Motor neuron (in vitro differentiated cells): ENCODE data around the gene MAP7. TPM values are rescaled to one million over a fixed set of nuclear protein-coding genes. Genes with fewer than 3 reads are reported as not detected.
"Not testable (repeated sequence)": the region's sequence is repeated elsewhere in the genome, so short reads cannot be mapped to it uniquely, and the experiment has no call there.

Source experiments
- ATAC-seq, 8 experiments: fragments of 200-7000 bp; cut with Tn5 transposase; replicated peaks in 6 of 8; 2 replicates each; pipeline ENCODE4 v1.8.0; 2021; ENCODE audit warnings: mild to moderate bottlenecking in 8 of 8, moderate library complexity in 8 of 8
- H3K27ac ChIP-seq, 2 donors: fragments of 250-450 bp; sonication (Bioruptor Pico); 2 replicates each; pipeline ENCODE4 v1.9.0; 2021; ENCODE audit warnings: antibody characterized with exemption in 2 of 2, mild to moderate bottlenecking in 2 of 2, moderate library complexity in 1 of 2
- H3K4me1 ChIP-seq, 2 donors: fragments of 250-450 bp; sonication (Bioruptor Pico); replicated peaks in 1 of 2; 2 replicates each; pipeline ENCODE4 v1.6.1; 2021; ENCODE audit warnings: antibody characterized with exemption in 2 of 2, mild to moderate bottlenecking in 2 of 2, moderate library complexity in 1 of 2
- H3K4me3 ChIP-seq, 5 donors: fragments of 250-450 bp; sonication (Bioruptor Pico); 2 replicates each; pipeline ENCODE4 v1.9.0; 2021; ENCODE audit warnings: antibody characterized with exemption in 5 of 5, mild to moderate bottlenecking in 5 of 5, moderate library complexity in 4 of 5
- WGBS, 10 experiments: fragments of 450-650 bp; shearing (Covaris generic); methylation state at CpG; one replicate each; pipeline ENCODE4 v1.0.0; 2022; 5-methylcytosine and 5-hydroxymethylcytosine counted together
- in situ Hi-C, 9 experiments: fragments of 400-800 bp; cut with MboI; loops; one replicate each; pipeline ENCODE4 v1.15.0; 2021; ENCODE audit warnings: low sequenced_read_pairs in 9 of 9, low pct_unique_long_range_greater_than_20kb in 2 of 9; ENCODE audit not compliant: unreplicated experiment in 9 of 9
- total RNA-seq, 8 experiments: library from RNA; unstranded; fragments of 300-600 nt; gene quantifications; 2 replicates each; pipeline versions ENCODE4 v1.2.3 to v1.2.4, GENCODE V29; 2022

Gene MAP7
- total RNA-seq, 8 experiments from 2014 or later: 2.9 to 34.2 (median 12.3) TPM

DNA sequence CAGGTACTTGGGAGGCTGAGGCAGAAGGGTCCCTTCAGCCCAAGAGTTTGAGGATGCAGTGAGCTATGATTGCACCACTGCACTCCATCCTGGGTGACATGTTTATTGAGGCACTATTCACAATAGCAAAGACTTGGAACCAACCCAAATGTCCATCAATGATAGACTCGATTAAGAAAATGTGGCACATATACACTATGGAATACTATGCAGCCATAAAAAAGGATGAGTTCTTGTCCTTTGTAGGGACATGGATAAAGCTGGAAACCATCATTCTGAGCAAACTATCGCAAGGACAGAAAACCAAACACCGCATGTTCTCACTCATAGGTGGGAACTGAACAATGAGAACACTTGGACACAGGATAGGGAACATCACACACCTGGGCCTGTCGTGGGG is 149.0 kb downstream of the MAP7 start:
- H3K27ac ChIP-seq, ATAC-seq, in situ Hi-C loops, H3K4me3 ChIP-seq: not testable (repeated sequence)
- WGBS, 10 experiments: 80 to 100% (median 100%) methylated on average over 1 of the region's 4 CpGs; no CpG with 5 or more reads in 7 of the 10 experiments
- peaks cover 7 to 16% of the 10 kb centered on the region in 2 donors for H3K4me1 ChIP-seq

DNA sequence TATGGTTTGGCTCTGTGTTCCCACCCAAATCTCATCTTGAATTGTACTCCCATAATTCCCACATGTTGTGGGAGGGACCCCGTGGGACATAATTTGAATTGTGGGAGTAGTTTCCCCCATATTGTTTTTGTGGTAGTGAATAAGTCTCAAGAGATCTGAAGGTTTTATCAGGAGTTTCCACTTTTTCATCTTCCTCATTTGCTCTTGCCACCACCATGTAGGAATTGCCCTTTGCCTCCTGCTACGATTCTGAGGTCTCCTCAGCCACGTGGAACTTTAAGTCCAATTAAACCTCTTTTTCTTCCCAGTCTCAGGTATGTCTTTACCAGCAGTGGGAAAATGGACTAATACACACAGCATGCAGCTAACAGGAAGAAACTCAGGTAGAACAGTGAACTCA is 151.8 kb downstream of the MAP7 start:
- WGBS, 10 experiments: 40 to 100% (median 84%) methylated on average over 1 to 3 of the region's 3 CpGs; no CpG with 5 or more reads in 4 of the 10 experiments
- no peak overlapping the region for H3K4me3 ChIP-seq
- in situ Hi-C loops: no loop called here
- H3K27ac ChIP-seq: no peak overlapping the region
- peaks cover 7 to 9% of the 10 kb centered on the region in 2 donors for H3K4me1 ChIP-seq
- ATAC-seq: no peak

DNA sequence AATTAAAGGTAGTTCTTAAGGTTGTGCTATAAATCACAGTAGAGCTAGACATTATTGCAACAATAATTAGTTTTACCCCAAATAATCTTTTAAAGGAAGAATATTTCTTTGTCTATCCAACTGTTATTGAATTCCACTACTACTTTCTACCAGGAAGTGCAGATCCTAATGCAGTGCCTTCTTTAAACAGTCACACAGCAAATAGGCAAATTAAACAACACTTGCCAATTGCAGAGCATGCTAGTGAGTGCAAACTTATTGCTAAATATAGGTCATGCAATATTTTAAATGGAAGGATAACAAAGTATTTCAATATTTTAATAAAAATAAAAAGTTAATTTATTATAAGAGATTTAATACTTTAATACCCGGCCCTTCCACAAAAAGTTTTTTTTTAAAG is 153.3 kb downstream of the MAP7 start:
- in situ Hi-C loops: no loop called here
- Histone ChIP-seq H3K4me1 (no peaks in the 10 kb centered on the region), H3K27ac (no peak overlapping the region), H3K4me3 (no peak overlapping the region)
- WGBS, 10 experiments: 50 to 100% (median 97%) methylated on average over 1 of the region's 1 CpG; no CpG with 5 or more reads in 2 of the 10 experiments
- no peak for ATAC-seq

DNA sequence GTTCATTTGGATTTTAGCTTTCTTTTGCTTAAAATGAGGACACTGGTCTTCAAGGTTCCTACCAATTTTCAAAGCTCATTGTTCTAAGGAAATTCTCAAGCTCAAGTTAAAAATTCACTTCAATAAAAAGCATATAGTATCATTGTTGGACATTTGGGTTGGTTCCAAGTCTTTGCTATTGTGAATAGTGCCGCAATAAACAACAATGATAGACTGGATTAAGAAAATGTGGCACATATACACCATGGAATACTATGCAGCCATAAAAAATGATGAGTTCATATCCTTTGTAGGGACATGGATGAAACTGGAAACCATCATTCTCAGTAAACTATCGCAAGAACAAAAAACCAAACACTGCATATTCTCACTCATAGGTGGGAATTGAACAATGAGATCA is 159.3 kb downstream of the MAP7 start:
- in situ Hi-C loops, H3K4me1 ChIP-seq, H3K4me3 ChIP-seq, ATAC-seq, H3K27ac ChIP-seq: not testable (repeated sequence)
- 83 to 100% (median 93%) methylated on average over 1 of the region's 2 CpGs; no CpG with 5 or more reads in 6 of the 10 experiments for WGBS, 10 experiments

DNA sequence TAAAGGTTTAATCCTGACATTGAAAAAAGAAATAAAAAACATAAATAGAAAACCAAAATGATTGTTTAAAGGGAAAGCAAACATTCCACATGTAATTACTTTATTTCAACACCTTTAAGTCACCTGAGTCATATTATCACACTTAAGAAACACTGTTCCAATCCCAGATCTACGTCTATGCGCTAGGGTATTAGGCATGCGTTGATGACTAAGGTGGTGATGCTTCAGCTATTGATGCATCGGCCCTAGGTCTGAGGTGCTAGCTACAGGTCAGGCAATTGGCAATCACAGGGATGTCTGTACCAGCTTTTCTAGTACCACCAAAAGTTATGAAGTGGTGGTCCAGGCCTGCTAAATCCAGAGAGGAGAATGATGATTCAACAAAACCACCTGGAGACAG is 162.9 kb downstream of the MAP7 start:
- no peak overlapping the region for H3K4me3 ChIP-seq
- no peaks in the 10 kb centered on the region for H3K4me1 ChIP-seq
- H3K27ac ChIP-seq: no peak overlapping the region
- 78 to 100% (median 92%) methylated on average over 2 to 4 of the region's 4 CpGs; no CpG with 5 or more reads in 1 of the 10 experiments for WGBS, 10 experiments
- ATAC-seq: no peak
- in situ Hi-C loops: no loop called here

DNA sequence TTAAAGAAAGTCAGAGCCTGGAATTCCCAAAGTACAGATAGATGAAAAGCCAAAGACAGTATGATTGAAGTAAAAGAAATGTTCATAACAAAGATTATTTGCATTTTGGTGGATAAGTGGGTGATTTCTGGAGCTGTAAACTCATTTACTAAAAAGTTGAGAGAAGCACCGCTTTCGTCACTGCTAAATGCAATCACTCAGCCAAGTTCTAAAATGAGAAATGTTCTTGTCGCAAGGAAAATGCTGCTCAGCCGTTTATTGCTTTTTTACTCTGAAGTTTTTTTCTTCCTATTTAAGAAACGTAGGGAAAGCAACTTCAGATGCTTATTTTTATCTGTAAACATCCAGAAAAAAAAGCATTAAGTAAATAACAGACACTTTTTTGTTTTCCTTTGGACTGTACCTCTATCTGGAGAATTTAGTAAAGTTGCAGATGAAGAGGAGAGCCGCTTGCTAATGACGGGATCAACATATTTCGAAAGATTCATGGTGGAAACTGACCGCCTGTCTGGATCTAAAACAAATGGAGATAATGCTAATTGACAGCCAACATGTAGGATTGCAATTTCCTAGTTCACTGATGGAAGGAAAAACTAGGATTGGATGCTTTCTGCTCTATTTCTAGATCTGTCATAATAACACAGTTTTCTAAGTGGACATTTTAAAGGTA is 166.8 kb downstream of the MAP7 start:
- H3K4me1 ChIP-seq: no peaks in the 10 kb centered on the region
- in situ Hi-C loops: no loop called here
- whole genome bisulfite sequencing, 10 experiments: 0 to 100% (median 47%) methylated on average over 1 to 9 of the region's 9 CpGs
- H3K4me3 ChIP-seq: no peak overlapping the region
- H3K27ac ChIP-seq: no peak overlapping the region
- ATAC-seq: peak in 3 of 8 experiments; percentile 73 to 77 (median 77)

DNA sequence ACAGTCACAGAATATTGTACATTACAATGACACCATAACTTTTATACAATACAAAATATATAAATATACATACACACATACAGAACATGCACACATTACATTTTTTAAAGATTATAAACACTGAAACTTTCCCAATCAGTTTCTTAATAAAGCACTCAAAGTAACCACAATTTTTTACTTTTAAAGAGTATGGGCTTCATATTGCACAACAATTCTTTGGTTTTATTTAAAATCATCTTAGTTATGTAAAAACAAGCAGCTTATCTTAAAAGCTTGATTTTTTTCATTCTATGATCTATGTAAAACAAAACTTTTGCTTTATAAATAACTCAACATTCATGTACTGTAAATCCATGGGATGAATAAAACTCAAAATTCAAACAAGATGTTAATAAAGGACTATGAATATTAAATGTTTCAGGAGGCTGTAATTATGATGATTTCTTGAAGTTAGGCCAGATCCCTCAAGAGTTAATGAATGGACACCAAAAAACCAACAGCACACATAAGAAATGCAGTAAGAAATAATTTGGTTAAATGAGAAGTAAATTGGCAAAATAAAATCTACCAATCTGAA is 167.5 kb downstream of the MAP7 start:
- no peak overlapping the region for H3K4me3 ChIP-seq
- no peaks in the 10 kb centered on the region for H3K4me1 ChIP-seq
- ATAC-seq: peak in 3 of 8 experiments; percentile 33 to 82 (median 51)
- in situ Hi-C loops: no loop called here
- no peak overlapping the region for H3K27ac ChIP-seq

DNA sequence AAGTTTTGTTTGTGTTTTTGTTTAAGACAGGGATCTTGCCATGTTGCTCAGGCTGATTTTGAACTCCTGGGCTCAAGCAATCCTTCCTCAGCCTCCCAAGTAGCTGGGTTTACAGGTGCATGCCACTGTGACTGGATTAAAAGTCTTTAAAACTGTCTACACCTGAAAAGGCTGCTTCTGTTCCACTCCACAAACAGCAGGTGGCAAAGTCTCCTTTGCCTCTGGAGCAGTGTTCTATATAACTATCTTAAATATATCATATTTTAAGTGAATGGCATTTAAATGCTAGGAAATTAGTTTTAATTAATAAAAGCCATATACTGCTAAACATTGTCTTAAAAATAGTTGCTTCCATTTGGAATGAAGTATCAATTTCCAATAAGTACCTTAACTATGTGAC is 171.3 kb downstream of the MAP7 start:
- H3K4me1 ChIP-seq: no peaks in the 10 kb centered on the region

DNA sequence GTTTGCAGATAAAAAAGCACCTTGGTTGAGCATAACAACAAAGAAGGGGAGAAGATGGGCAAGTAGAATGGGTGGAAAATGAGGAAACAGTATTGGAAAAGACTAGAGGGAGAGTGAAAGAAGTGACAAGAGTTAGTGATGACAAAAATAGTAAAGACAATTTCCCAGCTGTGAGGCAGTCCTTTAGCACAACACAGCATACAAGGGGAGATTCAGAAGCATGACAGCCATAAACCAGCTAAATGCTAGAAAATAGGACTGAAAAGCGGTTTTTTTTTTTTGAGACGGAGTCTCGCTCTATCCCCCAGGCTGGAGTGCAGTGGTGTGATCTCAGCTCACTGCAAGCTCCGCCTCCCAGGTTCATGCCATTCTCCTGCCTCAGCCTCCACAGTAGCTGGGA is 174.4 kb downstream of the MAP7 start:
- in situ Hi-C loops, H3K27ac ChIP-seq, H3K4me3 ChIP-seq, H3K4me1 ChIP-seq, ATAC-seq: not testable (repeated sequence)
- WGBS, 10 experiments: 90 to 100% (median 100%) methylated on average over 1 to 4 of the region's 4 CpGs; no CpG with 5 or more reads in 5 of the 10 experiments

More for the DNA sequence above, 171.3 kb downstream of the MAP7 start:
- no peak for ATAC-seq
- Histone ChIP-seq H3K27ac (no peak overlapping the region), H3K4me3 (no peak overlapping the region)
- in situ Hi-C loops: no loop called here

DNA sequence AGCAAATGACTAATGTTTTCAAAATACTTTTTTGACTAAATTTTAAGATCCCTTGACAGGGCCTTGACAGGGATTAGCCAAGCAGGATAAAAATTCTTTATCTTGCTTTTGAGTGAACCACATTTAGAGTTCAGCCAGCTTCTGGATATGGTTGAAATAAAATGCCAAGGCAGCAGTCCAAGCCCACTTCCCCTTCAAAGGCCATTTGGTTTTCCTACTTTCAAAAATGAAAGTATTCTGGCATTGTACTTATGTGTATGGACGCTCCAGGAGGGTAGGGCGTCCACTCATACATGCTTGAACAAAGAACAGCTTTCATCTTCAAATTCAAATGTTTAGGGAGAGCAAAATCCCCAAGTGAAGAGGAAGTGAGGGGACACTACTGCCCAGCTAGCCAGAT is 178.3 kb downstream of the MAP7 start:
- in situ Hi-C loops: no loop called here
- peak in 1 of 8 experiments; percentile 60 for ATAC-seq
- WGBS, 10 experiments: 70 to 100% (median 92%) methylated on average over 2 of the region's 2 CpGs; no CpG with 5 or more reads in 4 of the 10 experiments
- no peak overlapping the region for H3K4me3 ChIP-seq
- H3K4me1 ChIP-seq: no peaks in the 10 kb centered on the region
- no peak overlapping the region for H3K27ac ChIP-seq

DNA sequence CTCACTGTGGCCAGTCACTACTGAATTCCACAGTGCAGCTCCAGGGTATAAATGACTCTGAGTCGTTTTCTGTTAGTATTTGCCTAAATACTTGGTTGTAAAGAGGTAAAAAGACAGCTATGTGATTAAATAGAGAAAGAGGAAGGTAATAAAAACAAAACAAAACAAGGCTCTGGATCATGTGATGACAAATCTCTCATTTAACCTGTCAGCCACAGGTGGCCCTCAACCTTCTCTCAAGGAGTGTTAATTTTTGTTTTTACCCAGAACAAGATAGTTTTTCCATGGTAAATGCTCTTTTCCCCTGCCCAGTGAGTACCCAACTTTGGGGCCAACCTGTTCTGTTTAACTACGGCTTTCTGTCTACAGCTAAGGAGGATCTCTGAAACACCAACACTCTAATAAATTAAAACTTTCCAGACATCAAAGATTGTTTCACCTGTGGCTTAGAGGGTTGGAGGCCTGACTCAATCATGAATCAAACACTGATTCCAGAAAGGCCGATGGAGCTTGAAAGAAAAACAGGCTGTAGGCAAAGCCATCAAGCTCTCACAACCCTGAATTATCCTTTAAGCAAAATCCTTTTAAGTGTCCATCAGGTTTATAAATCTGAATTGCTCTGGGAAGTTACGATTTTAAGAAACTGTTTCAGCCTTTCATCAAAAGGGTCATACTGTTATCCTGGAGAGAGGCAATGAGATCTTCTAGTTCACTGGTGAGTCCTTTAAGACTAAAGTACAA is 179.1 kb downstream of the MAP7 start:
- in situ Hi-C loops: no loop called here
- Histone ChIP-seq H3K4me3 (no peak overlapping the region), H3K27ac (no peak overlapping the region), H3K4me1 (no peaks in the 10 kb centered on the region)
- ATAC-seq: no peak
- 51 to 91% (median 76%) methylated on average over 2 to 4 of the region's 4 CpGs for WGBS, 10 experiments

DNA sequence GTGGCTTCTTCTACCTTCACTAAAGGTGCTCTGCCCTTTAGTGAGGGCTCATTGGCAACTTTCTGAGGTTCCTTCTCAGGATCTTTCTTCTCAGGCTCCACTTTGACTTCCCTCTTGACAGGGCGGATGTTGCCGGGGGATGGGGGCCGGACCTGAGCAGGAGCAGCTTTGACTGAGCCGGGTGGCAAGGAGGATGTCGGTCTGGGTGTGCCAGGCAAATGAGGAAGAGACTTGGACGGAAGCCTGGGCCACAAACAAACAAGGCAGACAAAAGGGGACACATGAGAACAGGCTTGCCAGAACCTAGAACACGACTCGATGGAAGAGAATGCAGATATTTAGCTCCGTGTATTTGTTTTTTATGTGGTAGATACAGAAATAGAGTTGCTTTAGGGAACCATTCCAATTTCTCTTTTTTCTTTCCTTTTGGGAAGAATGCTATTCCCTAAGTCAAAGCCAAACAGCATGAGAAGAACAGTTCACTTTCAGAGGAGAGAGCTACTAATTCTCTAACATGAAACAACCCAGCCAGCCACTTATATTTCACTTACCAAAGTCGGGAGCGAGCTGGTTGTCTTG is 184.4 kb downstream of the MAP7 start:
- in situ Hi-C loops: no loop called here
- Histone ChIP-seq H3K27ac (no peak overlapping the region), H3K4me3 (no peak overlapping the region), H3K4me1 (peaks cover 0 to 4% of the 10 kb centered on the region in 2 donors)
- 45 to 100% (median 83%) methylated on average over 2 to 11 of the region's 11 CpGs; no CpG with 5 or more reads in 1 of the 10 experiments for WGBS, 10 experiments
- no peak for ATAC-seq
